Adrenal gland (tissue), 12 donors: ENCODE data around the gene GPC6. TPM values are rescaled to one million over a fixed set of nuclear protein-coding genes. Genes with fewer than 3 reads are reported as not detected.

Experiments used
- DNase-seq, 7 donors: peaks; one replicate each; pipeline ENCODE4 v3.0.0-alpha.2; 2019 to 2020
- H3K27ac ChIP-seq, 5 donors: fragments of 200-600 bp; sonication (generic) in 4 of 5; 1 replicate in 3 of 5; 2 replicates in 2 of 5; pipeline versions ENCODE4 v1.5.1 to v1.8.0; 2016 to 2020; ENCODE audit warnings: mild to moderate bottlenecking in 1 of 5
- H3K27me3 ChIP-seq: fragments of 200-600 bp; 2 replicates; pipeline ENCODE4 v1.8.0; 2021
- H3K36me3 ChIP-seq, 2 donors: fragments of 200-600 bp; replicated peaks in 1 of 2; 1 replicate in 1 of 2; 2 replicates in 1 of 2; pipeline versions ENCODE4 v1.5.1 to v1.8.0; 2018 to 2022
- H3K4me1 ChIP-seq, 2 donors: fragments of 200-600 bp; replicated peaks in 1 of 2; 1 replicate in 1 of 2; 2 replicates in 1 of 2; pipeline versions ENCODE4 v1.5.1 to v1.8.0; 2018 to 2021
- H3K4me3 ChIP-seq, 4 donors: fragments of 200-600 bp; sonication (generic) in 3 of 4; one replicate each; pipeline ENCODE4 v1.5.1; 2016 to 2018
- H3K9me3 ChIP-seq, 3 donors: fragments of 200-600 bp; sonication (generic) in 1 of 3; replicated peaks in 1 of 3; 1 replicate in 2 of 3; 2 replicates in 1 of 3; pipeline versions ENCODE4 v1.5.1 to v1.8.0; 2016 to 2021
- CTCF ChIP-seq, 6 experiments: fragments of 450-650 bp in 4 of 6; fragments of 200-600 bp in 2 of 6; sonication (generic) in 1 of 6; IDR thresholded peaks; 1 replicate in 5 of 6; 2 replicates in 1 of 6; pipeline versions ENCODE4 v1.5.1 to v1.8.0; 2016 to 2021; ENCODE audit warnings: antibody characterized with exemption in 6 of 6, mild to moderate bottlenecking in 2 of 6, moderate library complexity in 1 of 6
- POLR2A ChIP-seq, 2 donors: fragments of 450-650 bp; IDR thresholded peaks; one replicate each; pipeline ENCODE4 v1.6.1; 2017; ENCODE audit warnings: antibody characterized with exemption in 2 of 2, mild to moderate bottlenecking in 2 of 2, moderate library complexity in 1 of 2
- whole genome bisulfite sequencing, 4 donors: extraction: QIAGEN DNeasy Blood & Tissue Kit in 2 of 4; methylation state at CpG; one replicate each; pipeline versions ENCODE4 v1.1.5 to v1.1.7; 2013 to 2017; 5-methylcytosine and 5-hydroxymethylcytosine counted together
- intact Hi-C, 2 donors: fragments of 100-400 bp; cut with DNase I; formaldehyde crosslinking; loops; one replicate each; pipeline versions ENCODE4 v1.14.1 to v1.15.0; 2022 to 2023
- polyA plus RNA-seq, 3 donors: library from polyadenylated mRNA; stranded (reverse); fragments of 200-250 nt in 2 of 3; fragments of 350-450 nt in 1 of 3; fragmentation: Illumina TruSeq in 1 of 3; extraction: RNeasy Lipid Tissue Mini Kit (QIAGEN cat#74804) in 1 of 3; gene quantifications; one replicate each; pipeline ENCODE4 v1.2.3, GENCODE V29; 2013 to 2014
- total RNA-seq, 9 donors: library from RNA; depleted of rRNA in 4 of 9; stranded (reverse); fragments of >200 nt in 4 of 9; fragments of 120-200 nt in 1 of 9; fragmentation: NEBNext Ultra II Directional in 1 of 9; extraction: Animal tissue kit (Norgen Biotek cat#: 25700) in 1 of 9; gene quantifications; one replicate each; pipeline versions ENCODE4 v1.1.0 to v1.2.4, GENCODE V29; 2013 to 2023
- donor health status: healthy with polysubstance abuse.
- donor health status: Bipolar disorder and iron deficiency.
- donor health status: DM: yes; HTN: yes; CAD: no.
- donor health status: DM: no; HTN: no; CAD: no.
- donor health status: DM: no; HTN: no; CAD: no.
- donor health status: DM: yes; HTN: yes; CAD: no.

Gene GPC6
- total and polyA plus RNA-seq, 12 donors, result 0.37 to 62.3 (median 2.5) TPM

- H3K9me3 ChIP-seq, result no peaks in the 10 kb centered on the region
- no peak overlapping the region for H3K4me3 ChIP-seq
- no peaks in the 10 kb centered on the region for H3K27me3 ChIP-seq
- intact Hi-C loops, result no loop called here
- H3K4me1 ChIP-seq, result no peaks in the 10 kb centered on the region
- WGBS, 4 donors, result 89 to 93% (median 90%) methylated on average over 7 of the region's 7 CpGs
- no peaks in the 10 kb centered on the region for H3K36me3 ChIP-seq
- no peak for DNase-seq
- TF ChIP-seq CTCF (IDR thresholded peaks at IDR 0.05), result no peak
- TF ChIP-seq POLR2A (IDR thresholded peaks at IDR 0.05), result no peak
- H3K27ac ChIP-seq, result no peak overlapping the region
Observed at GRCh38 chr13:93249364-93250306, 23.0 kb downstream of the GPC6 start.

GRCh38 chr13:93254775-93255174 lies 28.2 kb downstream of the GPC6 start:
- H3K9me3 ChIP-seq, result no peaks in the 10 kb centered on the region
- intact Hi-C loops, result no loop called here
- WGBS, 4 donors, result 72 to 79% (median 77%) methylated on average over 4 of the region's 4 CpGs
- DNase-seq, result no peak
- no peak overlapping the region for H3K27ac ChIP-seq
- H3K27me3 ChIP-seq, result no peaks in the 10 kb centered on the region
- no peaks in the 10 kb centered on the region for H3K36me3 ChIP-seq
- no peaks in the 10 kb centered on the region for H3K4me1 ChIP-seq
- TF ChIP-seq CTCF (IDR thresholded peaks at IDR 0.05) (no peak), POLR2A (IDR thresholded peaks at IDR 0.05) (no peak)
- H3K4me3 ChIP-seq, result no peak overlapping the region

GRCh38 chr13:93256998-93257397 lies 30.4 kb downstream of the GPC6 start:
- Histone ChIP-seq H3K36me3 (no peaks in the 10 kb centered on the region), H3K4me3 (no peak overlapping the region), H3K27me3 (no peaks in the 10 kb centered on the region), H3K4me1 (no peaks in the 10 kb centered on the region), H3K9me3 (no peaks in the 10 kb centered on the region), H3K27ac (no peak overlapping the region)
- intact Hi-C loops, result no loop called here
- 73 to 100% (median 88%) methylated on average over 2 of the region's 2 CpGs for WGBS, 4 donors
- no peak for DNase-seq
- TF ChIP-seq CTCF (IDR thresholded peaks at IDR 0.05) (no peak), POLR2A (IDR thresholded peaks at IDR 0.05) (no peak)

GRCh38 chr13:93259527-93260080 lies 33.0 kb downstream of the GPC6 start:
- H3K27me3 ChIP-seq, result no peaks in the 10 kb centered on the region
- intact Hi-C loops, result no loop called here
- H3K9me3 ChIP-seq, result no peaks in the 10 kb centered on the region

More at GRCh38 chr13:93259527-93260080, 33.0 kb downstream of the GPC6 start:
- no peak for TF ChIP-seq CTCF (IDR thresholded peaks at IDR 0.05)
- TF ChIP-seq POLR2A (IDR thresholded peaks at IDR 0.05), result no peak
- no peak overlapping the region for H3K4me3 ChIP-seq
- H3K4me1 ChIP-seq, result no peaks in the 10 kb centered on the region
- no peak for DNase-seq
- no peak overlapping the region for H3K27ac ChIP-seq
- no peaks in the 10 kb centered on the region for H3K36me3 ChIP-seq
